ENCODE measurements around the gene MAGEA3.
"Not testable (repeated sequence)": the region's sequence is repeated elsewhere in the genome, so short reads cannot be mapped to it uniquely, and the experiment has no call there.

Gene MAGEA3

GRCh38 chrX:152697952-152698931 is at the start of gene MAGEA3:
Gene MAGEA3 (plus strand): TSS chrX:152698794. CDS start chrX:152700833, 2,039 bp downstream.
- DNase-seq (ENCODE audit: low spot score), result not testable (repeated sequence)

GRCh38 chrX:152652060-152652459 is 46.5 kb upstream of the MAGEA3 start:
- DNase-seq (ENCODE audit: low spot score), result no peak

GRCh38 chrX:152652467-152652866 is 46.1 kb upstream of the MAGEA3 start:
- no peak for DNase-seq (ENCODE audit: low spot score)

- DNase-seq (ENCODE audit: low spot score), result no peak
Observed at GRCh38 chrX:152656087-152656486, 42.5 kb upstream of the MAGEA3 start.

GRCh38 chrX:152656890-152657289 is 41.7 kb upstream of the MAGEA3 start:
- no peak for DNase-seq (ENCODE audit: low spot score)

- DNase-seq (ENCODE audit: low spot score), result no peak
Observed at GRCh38 chrX:152658302-152658701, 40.3 kb upstream of the MAGEA3 start.

GRCh38 chrX:152663086-152663485 is 35.5 kb upstream of the MAGEA3 start:
- no peak for DNase-seq (ENCODE audit: low spot score)

- DNase-seq (ENCODE audit: low spot score), result no peak
Observed at GRCh38 chrX:152674135-152674534, 24.5 kb upstream of the MAGEA3 start.

- not testable (repeated sequence) for DNase-seq (ENCODE audit: low spot score)
Observed at GRCh38 chrX:152674652-152675051, 23.9 kb upstream of the MAGEA3 start.

GRCh38 chrX:152681012-152681411 is 17.6 kb upstream of the MAGEA3 start:
- DNase-seq (ENCODE audit: low spot score), result not testable (repeated sequence)

GRCh38 chrX:152700390-152700789 is 1.8 kb downstream of the MAGEA3 start:
- not testable (repeated sequence) for DNase-seq (ENCODE audit: low spot score)

- DNase-seq (ENCODE audit: low spot score), result not testable (repeated sequence)
Observed at GRCh38 chrX:152706500-152706899, 7.9 kb downstream of the MAGEA3 start.

GRCh38 chrX:152709173-152709572 is 10.6 kb downstream of the MAGEA3 start, which contains the start of gene CSAG2:
Gene CSAG2 (minus strand): TSS chrX:152709273. CDS start chrX:152709112, 161 bp downstream.
- not testable (repeated sequence) for DNase-seq (ENCODE audit: low spot score)

GRCh38 chrX:152713195-152713594 is 14.6 kb downstream of the MAGEA3 start:
- DNase-seq (ENCODE audit: low spot score), result not testable (repeated sequence)

- DNase-seq (ENCODE audit: low spot score), result not testable (repeated sequence)
Observed at GRCh38 chrX:152713815-152714787, 15.5 kb downstream of the MAGEA3 start, which contains the start of gene MAGEA2B. Gene MAGEA2B (plus strand): TSS chrX:152714628. CDS start chrX:152717107, 2,479 bp downstream.

GRCh38 chrX:152725409-152725808 is 26.8 kb downstream of the MAGEA3 start:
- DNase-seq (ENCODE audit: low spot score), result no peak

- no peak for DNase-seq (ENCODE audit: low spot score)
Observed at GRCh38 chrX:152733261-152733975, 34.8 kb downstream of the MAGEA3 start, which contains the start of the genes CSAG1 and MAGEA12. Gene CSAG1 (minus strand): TSS chrX:152733721. CDS start chrX:152732460, 1,261 bp downstream. Gene MAGEA12 (plus strand): TSS chrX:152733757. CDS start chrX:152736162, 2,405 bp downstream.

- not testable (repeated sequence) for DNase-seq (ENCODE audit: low spot score)
Observed at GRCh38 chrX:152734143-152734858, 35.7 kb downstream of the MAGEA3 start.

GRCh38 chrX:152735101-152735500 is 36.5 kb downstream of the MAGEA3 start:
- no peak for DNase-seq (ENCODE audit: low spot score)

GRCh38 chrX:152735860-152736511 is 37.4 kb downstream of the MAGEA3 start:
- DNase-seq (ENCODE audit: low spot score), result no peak

All from SW480 (cell line).